Measurements from ENCODE around the gene RER1.

RER1 gene

DNA sequence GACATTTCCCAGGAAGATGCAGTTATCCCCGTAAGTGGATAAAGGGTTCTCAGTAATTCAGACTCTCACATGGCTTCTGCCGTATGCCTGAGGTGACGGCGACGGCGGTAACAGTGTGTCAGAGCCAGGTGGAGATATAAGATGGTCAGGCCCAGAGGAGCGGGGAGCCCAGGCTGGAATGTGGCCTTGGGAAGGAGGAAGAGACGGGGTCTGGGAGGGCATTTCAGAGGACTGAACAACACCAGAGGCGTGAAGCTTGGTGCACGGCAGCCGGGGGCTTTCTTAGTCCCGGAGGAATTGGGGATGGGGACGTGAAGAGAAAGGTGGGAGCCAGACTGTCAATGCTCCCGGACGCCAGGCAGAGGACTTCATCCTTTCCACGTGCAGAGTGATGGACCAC is 1.0 kb downstream of the RER1 start:
- no peak for DNase-seq

DNA sequence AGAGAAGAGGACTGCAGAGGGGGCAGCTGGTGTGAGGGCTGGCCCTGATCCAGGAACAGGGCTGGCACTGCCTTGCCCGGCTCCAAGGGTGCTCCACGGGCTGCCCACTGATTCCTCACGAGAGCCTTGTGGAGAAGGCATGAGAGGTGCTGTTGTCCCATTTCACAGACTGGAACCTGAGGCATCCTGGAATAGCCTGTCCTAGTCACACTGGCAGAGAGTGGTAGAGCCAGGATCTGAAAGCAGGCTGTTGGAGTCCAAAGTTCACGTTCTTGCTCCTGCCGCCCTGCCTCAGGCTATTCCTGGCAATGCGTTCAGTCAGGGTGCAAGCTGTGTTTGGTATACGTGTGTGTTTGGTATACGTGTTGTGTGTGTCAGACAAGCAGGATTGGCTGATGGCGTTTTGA is 1.8 kb downstream of the RER1 start:
- no peak for DNase-seq

DNA sequence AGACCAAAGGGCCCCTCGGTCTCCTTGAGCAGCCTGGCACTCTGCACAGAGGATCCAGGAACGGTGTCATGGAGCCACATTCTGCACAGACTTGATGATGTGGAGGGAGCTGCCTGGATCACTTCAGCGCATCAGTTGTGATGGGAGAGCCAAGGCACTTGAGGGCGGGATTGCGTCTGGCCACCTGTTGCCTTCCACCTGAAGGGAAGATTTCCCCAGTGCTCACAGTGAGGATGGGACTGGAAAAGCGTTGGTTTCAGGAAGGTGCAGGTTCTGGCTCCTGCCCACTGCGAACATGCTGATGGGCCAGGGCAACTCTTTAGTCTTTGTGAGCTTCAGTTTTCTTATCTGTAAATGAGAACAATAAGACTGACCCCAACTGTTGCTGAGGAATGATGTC is 2.6 kb downstream of the RER1 start:
- DNase-seq, result no peak

DNA sequence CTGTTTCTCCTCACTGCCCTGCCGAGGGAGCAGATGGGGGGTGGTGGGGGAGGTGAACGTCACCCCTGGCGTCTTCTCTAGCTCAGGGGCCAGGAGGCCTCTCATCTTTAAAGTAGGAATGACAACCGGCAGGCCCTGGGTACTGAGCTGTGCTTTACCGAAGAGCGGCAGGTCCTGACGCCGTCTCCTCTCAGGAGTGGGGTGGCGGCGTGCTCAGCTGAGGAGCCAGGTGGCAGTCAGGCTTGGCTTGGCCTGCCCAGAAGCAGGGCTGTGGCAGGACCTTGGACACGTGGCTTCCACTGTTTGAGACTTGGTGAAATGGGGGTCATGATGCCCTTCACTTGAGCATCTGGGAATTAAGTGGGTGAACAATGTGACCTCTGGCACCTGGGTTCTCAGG is 3.1 kb downstream of the RER1 start:
- no peak for DNase-seq

DNA sequence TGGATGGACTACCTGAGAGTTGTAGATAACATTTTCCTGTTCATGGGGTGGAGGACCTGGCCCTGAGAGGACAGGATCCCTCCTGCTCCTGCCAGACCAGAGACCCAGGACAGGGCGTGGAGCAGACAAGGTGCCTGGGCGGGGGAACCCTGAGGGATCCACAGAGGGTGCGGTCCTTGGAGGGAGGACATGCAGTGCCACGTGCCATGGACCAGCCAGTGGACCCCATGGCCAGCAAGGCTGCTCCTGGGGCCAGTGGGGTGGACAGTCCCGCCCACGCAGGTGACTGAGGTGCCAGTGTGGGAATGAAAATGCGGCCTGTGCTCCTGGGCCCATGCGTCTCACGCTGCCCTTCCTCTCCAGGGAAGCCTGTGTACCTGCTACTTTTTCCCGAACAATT is 3.6 kb downstream of the RER1 start:
- DNase-seq, result no peak

DNA sequence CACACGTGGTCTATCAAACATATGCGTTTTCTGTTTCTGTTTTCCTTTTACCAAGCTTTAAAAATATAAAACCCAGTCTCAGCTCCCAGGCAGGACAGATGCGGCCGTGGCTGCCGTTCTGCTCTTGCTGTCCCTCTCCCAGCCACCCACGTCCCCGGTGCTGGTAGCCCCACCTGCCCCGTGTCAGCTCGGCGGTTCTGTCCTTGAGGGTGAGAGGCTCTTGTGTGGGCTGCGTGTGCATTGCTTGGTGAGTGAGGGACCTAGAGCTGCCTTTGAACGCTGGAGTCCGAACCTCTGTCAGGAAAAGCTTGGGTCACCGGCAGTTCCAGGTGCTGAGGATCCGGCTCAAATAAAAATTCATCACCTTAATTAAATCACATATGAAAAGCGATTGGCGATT is 4.4 kb downstream of the RER1 start:
- DNase-seq, result no peak

DNA sequence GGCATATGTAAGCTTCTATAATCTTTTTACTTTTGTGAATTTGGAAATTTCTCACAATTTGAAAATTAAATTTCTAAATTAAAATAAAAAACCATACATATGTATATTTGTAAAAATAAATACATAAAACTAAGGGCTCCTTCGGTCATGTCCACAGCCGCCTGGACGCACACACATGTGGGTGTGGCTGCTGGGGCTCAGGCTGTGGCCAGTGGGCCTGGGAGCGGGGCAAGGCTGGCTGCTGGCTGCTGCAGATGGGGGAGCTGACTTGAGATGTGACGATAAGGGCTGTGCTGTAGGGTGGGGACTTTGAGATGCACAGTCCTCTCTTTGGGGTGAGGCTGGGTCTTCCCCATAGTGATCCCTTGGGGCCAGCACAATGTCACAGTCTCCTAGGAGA is 4.8 kb downstream of the RER1 start:
- no peak for DNase-seq

DNA sequence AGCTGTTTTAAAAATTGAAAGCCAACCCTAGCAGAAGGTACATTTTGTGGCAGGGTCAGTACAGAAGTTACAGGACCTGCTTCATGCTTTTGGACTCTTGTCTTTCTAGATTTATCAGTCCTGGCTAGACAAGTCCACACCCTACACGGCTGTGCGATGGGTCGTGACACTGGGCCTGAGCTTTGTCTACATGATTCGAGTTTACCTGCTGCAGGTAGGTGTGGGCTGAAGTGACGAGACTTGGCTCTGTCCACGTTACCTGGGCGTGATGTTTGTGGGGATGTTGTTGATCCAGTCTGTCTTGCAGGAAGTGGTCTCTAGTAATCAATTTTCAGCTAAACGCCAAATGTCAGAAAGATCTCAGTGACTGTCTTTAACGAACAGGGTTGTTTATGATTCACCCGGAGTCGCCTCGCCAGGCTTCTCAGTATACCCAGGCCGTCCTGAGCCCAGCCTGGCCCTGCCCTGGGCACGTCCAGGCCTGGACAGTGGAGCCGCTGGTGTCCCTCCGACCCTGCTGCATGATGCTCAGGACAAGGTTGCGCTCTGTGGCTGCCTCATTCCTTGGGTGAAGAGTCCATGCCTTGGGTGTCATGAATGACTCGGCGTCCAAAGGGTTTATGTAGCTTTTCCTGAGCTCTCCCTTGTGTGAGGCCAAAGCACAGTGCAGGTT is 5.5 kb downstream of the RER1 start:
- no peak for DNase-seq

DNA sequence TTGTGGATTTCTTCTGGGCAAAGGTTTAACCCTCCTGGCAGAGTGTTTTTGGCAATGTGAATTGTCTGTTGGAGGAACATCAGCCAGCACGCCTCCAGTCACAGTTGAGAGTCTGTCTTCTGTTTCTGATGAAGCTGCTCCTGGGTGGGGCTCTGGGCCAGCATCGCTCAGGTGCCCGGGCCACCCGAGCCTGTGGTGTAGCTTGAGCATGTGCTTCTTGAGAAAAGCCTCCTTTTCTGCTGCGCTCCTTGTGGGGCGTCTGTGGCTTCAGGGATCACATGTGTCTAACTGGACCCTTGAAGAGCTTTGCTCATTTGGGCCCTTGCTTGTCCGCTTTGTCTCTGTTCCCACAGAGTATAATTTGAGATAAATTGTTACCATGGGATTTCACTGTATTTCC is 7.2 kb downstream of the RER1 start:
- DNase-seq, result no peak

DNA sequence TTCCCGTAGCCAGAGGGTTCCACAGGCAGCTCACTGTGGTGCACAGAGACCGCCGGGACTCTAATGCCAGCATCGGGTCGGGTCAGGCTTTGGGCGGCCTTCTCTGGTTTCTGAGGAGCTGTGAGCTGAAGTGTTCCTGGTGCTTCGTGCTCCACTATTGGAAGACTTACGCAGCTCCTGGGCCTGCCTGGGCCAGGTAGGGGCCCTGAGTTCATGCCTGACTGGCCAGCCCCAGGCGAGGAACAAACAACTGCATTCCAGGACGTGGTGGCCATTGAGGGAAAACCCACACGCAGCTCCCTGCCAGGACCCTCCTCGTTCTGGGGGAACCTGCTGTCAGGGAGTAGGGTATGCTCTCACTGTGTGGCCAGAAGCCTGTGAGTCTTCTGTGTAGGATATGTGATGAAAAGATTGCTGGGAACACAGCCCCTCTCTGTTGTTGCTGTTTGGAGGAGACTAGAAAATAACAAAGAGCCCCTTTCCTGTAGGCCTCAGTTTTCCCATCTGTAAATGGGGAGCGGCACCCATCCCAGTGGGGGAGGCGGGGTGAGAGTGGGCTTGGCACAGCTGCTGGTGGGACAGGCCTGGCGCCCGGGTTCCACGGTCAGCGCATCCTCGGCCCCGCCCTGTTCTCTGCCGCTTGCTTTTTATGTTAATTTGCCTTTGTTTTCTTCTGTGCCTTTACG is 8.4 kb downstream of the RER1 start:
- no peak for DNase-seq

DNA sequence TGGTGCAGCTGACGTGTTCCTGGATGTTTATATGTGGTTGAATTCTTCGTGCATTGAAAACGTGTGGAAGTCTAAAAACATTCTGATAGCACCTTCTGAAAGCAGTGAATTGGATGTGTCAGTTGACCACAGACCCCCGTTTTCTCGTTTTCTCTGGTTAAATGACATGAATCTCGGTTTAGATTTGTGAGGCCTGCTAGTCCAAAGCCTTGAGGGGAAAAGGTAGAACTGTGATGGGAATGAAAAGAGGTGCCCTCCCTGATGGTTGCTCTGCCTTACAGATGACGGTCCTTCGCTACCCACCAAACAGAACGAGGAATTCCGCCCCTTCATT is 8.9 kb downstream of the RER1 start:
- no peak for DNase-seq

DNA sequence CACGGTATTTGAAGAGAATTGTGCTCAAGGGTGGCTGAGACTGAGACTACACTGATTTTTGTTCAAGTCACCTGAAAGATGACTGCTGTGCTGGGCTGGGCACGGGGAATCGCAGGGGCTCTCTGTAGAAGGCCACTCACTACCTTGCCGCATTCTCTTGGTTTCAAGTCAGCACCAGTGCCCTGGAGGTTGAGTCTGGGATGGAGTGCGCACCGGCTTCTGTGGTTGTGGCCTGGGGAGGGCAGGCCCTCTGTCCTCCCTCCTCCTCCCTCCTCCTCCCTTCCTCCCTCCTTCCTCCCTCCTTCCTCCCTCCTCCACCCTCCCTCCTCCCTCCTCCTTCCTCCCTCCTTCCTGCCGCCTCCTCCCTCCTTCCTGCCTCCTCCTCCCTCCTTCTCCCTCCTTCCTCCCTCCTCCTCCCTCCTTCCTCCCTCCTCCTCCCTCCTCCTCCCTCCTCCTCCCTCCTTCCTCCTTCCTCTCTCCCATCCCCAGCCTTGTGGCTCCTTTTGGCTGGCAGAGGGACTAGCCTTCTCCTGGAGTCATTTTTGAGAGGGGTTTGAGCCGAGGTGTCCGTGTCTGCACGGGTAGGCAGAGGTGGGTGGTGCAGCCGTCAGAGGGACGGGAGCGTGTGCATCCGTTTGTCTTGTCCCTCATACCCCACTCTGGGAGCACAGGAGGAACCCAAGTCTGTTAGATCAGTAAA is 9.5 kb downstream of the RER1 start:
- DNase-seq, result no peak

DNA sequence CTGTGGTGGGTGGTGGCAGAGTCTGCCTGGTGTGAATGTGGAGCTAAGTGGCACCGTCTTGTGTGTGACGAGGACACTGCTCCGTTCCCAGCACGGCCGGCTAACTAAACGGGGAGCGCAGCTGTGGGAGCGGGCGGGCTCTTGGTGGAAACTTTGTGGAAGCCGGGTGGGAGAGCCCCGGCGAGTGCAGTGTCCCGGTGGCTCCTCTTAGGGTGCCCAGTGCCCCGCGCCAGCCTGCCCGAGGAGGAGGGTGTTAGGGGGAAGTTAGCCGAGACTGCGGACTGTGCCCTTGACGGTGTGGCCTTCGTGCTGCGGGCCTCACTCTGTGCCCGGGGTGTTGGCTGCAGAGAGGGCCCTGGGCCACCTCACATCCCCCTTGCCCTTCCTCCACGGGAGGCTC is 10.8 kb downstream of the RER1 start:
- DNase-seq, result no peak

DNA sequence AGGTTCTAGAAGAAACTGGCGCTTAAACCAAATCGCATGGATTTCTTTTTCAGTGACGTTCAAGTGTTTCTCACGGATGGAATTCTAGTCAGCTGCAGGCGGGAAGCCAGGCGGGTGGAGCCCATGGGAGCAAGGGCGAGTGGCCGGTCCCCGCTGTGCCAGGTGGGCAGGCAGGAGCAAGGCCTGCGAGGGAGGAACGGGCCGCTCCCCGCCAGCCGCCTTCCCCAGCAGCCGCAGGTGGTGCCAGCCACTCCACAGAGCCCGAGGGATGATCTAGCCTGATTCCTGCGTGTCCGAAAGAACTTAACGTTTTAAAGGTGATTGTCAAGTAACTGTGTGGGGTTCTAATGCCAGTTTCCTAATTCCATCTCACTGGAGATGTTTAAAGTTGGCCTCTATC is 11.6 kb downstream of the RER1 start:
- no peak for DNase-seq

DNA sequence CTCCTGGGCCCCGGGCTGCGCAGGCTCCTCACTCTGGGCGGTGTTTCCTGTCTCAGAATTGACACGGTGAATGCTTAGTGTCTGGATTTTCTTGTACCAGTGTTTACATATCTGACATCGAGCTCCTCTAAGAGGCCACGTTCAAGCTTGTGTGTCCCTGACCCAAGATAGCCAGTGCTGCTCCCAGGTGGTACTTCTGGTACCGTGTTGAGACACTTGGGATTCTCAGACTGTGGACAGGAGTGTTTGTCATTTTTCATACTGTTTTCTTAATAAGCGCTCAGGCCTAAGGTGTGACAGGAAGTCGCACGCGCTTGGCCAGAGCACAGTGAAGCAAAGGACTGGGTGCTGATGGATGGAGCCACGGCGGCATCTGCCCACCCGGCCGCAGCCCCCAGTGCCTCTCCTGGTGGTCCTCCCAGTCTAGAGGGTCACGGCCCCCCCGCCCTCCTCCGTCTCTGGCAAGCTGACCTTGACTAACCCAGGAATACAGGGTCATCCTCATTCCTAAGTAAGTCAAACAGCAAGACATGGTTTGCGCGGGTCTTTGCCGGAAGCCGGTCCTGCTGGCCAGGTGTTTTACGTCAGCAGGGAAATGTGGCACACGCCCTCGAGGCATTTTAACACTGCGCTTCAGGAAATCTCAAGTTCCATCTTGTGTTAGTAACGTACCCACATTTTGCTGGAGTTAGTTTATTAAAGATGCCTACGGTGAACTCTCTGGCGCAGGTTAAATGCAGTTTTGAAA is 12.7 kb downstream of the RER1 start:
- no peak for DNase-seq

DNA sequence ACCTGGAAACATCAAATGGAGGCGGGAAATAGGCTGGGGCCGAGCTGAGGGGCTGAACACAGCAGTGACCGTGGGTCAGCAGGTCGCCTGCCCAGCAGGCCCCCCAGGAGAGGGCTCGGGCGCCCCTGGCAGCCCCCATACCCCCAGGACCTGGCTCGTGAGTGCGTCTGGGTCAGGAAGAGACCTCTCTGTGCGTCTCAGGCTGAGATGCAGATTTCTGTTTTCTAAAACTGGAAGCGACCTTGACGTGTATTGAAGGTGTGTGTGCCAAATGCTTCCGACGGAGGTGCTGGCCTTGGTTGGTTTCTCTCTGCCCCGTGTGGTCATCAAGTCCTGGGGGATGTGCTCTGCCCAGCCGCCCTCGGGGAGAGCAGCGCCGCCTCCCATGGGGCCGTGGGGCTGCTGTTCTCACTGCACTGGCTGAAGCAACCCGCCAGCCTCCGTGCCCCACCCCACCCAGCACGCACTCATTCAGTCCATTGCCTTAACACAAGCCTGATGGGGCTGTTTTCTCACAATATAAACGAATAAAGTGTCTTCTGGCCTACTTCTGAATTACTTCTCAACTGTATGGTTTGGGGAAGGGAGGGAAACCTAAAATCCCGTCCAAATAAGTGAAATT is 13.4 kb downstream of the RER1 start:
- DNase-seq, result no peak

DNA sequence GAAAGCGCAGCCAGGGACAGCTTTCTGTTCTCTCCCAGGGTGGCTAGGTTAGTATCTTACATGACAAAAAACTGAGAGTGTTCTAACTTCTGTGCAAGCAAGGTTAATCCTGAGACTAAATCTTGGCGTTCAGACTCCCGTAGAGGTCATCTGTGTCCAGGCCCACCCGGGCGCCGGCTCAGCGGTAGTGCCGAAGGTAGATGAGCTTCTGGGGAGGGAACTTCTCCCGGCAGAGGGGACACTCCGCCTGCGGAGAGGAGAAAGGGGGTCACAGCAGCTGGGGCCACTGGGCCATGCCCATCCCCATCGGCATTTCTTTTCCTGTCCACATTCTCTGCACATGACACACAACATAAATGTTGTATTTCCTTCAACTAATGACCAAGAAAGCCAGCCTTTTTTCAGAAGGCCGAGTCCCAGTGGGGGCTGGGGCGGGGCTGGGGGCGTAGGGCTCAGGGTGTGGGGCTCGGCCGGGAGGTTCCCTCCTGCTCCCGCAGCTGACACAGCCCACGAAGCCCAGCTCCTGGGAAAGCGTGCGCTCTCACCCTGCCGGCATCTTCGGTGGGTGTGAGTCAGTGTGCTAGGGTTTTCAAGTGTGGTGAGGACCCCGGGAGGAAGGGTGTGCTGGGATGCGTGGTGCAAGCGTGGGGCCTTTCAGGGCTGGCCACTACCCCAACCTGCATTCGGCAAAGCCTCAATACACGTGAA is 14.1 kb downstream of the RER1 start:
- no peak for DNase-seq

DNA sequence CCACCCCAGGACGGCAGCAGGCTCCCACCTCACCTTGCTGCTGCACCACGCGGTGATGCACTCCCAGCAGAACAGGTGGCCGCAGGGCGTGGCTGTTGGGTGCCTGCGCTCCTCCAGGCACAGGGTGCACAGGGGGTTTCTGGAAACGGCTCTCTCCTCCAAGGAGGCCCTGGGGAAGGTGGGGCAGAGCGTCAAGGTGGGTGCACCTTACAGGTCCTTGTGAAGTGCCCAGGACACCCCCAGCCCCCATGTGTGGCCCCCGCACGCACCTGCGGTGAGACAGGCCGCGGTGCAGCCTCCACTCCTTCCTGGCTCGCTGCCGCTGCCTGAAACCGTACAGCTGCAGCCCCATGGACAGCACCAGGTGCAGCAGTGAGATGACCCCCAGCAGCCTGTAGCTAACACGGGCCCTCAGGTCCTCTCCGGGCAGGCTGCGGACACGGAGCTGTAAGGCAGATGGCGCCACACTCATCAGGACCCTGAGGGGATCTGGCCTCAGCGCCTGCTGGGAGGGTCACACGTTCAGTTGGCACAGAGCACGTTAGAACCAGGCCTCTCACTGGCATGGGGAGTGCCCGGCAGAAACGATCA is 14.9 kb downstream of the RER1 start:
- DNase-seq, result peak in 1 of 2 experiments; percentile 34

DNA sequence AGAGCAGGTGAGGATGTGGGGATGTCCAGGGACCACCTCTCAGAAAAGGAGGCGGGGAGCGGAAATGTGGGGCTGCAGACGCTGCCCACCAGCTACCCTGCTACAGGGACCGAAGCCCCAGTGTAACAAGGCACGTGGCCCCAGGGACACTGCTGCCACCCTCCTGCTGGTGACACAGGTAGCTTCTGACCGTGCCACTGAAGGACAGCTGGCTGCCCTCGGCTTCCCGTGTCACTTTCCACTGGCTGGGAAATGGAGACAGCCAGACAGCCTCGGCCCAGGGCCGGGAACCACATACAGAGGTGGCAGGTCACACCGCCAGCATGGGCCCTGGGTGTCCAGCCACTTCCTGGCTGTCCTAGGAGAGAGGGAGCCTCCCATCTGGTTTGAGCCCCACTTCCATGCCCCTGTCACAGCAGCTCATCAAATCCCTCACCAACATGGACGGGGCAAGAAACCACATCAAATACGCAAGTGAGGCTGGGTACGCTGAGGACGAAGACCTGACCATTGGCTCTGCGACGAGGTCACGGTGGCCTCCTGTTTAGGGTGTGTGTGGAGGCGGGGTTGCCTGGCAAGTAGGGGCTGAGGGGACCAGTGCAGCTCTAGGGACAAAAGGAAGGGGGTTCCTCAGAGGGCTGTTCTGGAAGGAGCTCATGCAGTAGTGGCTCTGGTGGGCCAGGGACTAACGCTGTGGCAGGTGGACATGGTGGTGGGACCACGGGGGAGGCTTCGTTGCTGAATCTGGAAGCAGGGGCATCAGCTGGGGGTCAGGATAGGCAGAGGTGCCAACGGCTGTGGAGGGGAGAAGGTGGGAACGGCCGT is 15.7 kb downstream of the RER1 start:
- no peak for DNase-seq

DNA sequence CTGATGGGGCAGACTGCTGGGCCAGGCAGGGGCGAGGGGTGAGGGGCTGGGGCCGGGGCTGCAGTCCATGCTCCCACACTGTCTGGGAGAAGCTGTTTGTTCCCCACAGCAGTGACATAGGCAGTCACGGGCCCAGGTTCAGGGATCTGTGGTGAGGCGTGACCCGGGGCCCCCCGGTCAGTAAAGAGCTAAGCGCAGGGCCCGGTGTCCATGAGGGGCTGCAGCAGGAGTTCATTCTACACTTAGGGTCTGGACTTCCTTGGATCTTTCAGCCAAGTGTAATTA is 16.3 kb downstream of the RER1 start:
- no peak for DNase-seq

DNA sequence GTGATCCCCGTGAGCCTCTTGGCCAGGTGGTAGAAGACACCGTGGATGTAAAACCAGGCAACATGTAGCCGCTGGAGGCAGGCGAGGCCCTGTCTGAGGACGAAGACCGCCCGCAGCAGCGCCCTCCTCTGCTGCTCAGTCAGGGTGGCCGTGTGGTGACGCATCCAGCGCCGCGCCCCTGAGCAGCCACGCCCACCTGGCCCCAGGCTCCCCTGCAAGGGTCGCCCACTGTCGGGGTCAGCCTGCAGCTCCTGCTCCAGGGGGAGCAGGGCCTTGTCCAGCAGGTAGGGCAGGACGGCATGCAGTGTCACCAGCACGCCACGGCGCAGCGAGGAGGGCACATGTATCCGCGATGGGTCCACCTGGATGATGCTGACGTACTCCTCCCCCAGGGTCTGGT is 16.8 kb downstream of the RER1 start:
- DNase-seq, result no peak

DNA sequence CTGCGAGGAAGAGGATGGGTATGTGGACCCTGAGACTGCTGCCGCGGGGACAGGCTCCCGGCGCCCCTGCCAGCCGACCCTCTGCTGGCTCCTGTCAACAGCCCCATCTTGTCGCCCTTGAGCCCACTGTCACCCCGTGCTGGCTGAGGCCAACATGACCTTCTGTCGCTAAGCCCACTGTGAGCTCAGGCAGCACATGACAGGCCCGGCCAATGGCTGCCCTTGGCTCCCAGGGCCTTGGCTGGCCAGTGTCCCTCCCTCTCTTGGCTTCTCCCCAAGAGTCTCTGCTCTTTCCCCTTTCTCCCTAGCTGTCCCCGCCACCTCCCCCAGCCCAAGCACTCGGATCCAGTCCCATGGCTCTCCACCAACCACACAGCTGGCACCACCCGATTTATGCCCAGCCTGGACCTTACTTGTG is 17.2 kb downstream of the RER1 start:
- DNase-seq, result no peak
